ENCODE measurements around the gene GC. TPM values are rescaled to one million over a fixed set of nuclear protein-coding genes. Genes with fewer than 3 reads are reported as not detected.

Gene GC
- total and polyA plus RNA-seq, 10 of the 15 experiments (the other 5 are each of a cell fraction or from before 2014, with no cell fraction given), result 2.3 TPM; not detected in 9

DNA sequence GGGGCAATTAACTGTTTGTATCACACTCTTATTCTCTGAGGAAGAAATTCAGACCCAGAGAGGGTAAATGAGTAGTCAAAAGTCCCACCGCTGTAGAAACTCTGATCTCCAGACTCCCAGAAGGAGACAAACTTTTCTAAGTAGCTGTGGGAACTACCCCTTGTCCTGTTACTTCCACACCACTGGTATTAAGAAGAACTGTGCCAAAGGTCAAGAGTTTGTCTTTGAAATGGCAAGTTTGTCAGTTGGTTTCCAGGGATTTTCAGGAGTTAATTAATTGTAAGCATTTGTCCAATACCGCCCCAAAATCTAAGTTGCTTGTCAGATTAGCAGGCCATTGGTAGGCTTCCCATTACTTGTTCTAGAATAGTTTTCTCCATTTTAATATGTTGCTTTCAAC, 85.7 kb downstream of the GC start:
- Histone ChIP-seq H3K4me3 (no peak overlapping the region), H3K9me3 (replicated peaks; ENCODE audit: control insufficient read depth, insufficient read depth, low read length) (no peaks in the 10 kb centered on the region), H3K9ac (ENCODE audit: control insufficient read depth, insufficient read depth, low read length) (no peak overlapping the region), H4K20me1 (ENCODE audit: control insufficient read depth, insufficient read depth) (no peaks in the 10 kb centered on the region), H3K27ac (ENCODE audit: control insufficient read depth, insufficient read depth) (no peak overlapping the region), H3K4me1 (ENCODE audit: control insufficient read depth, insufficient read depth, low read length) (no peaks in the 10 kb centered on the region), H3K27me3 (replicated peaks in 1 of 2; ENCODE audit: control insufficient read depth in 2 of 2, insufficient read depth in 2 of 2, low read length in 1 of 2) (no peaks in the 10 kb centered on the region), H3K4me2 (ENCODE audit: control insufficient read depth, insufficient read depth) (no peak overlapping the region), H2AFZ (ENCODE audit: control insufficient read depth, low read depth, low read length) (no peak overlapping the region), H3K79me2 (ENCODE audit: control insufficient read depth, insufficient read depth, low read length) (no peaks in the 10 kb centered on the region), H3K36me3 (ENCODE audit: control insufficient read depth in 2 of 2, insufficient read depth in 2 of 2, low read length in 1 of 2) (no peaks in the 10 kb centered on the region)
- SMC1A ChIA-PET (ENCODE audit: uncharacterized antibody, unreplicated experiment), result no interaction called here
- DNase-seq (ENCODE audit: low read depth, low spot score) (no peak), FAIRE-seq (no peak), ATAC-seq (no peak)
- WGBS (ENCODE audit: insufficient coverage, insufficient replicate concordance, low lambda C conversion rate, missing lambda C conversion rate), result 25% methylated on average over 2 of the region's 2 CpGs
- RAD21 ChIA-PET (ENCODE audit: unreplicated experiment), result no interaction called here
- in situ Hi-C loops (cut with MboI) (no loop called here), intact Hi-C loops (cut with micrococcal nuclease; ENCODE audit: unreplicated experiment) (no loop called here)
- BruUV-seq (replicated peaks), result no TSS peak
- CTCF ChIA-PET, result no interaction called here
- POLR2A ChIA-PET, result interaction anchor here (0.5 kb wide), 1 partner anchor 703 kb away, joined by 5 read pairs; no protein-coding TSS in a partner anchor
- TF ChIP-seq BCL11A (IDR thresholded peaks at IDR 0.05; ENCODE audit: low read depth, low read length) (no peak), IRF3 (IDR thresholded peaks at IDR 0.05) (no peak), HSF1 (IDR thresholded peaks at IDR 0.05; ENCODE audit: low read depth, low read length) (no peak), NKRF (conservative IDR thresholded peaks at IDR 0.05) (no peak), NFIC (IDR thresholded peaks at IDR 0.05; ENCODE audit: low read depth, low read length) (no peak), PBX3 (IDR thresholded peaks at IDR 0.05; ENCODE audit: insufficient replicate concordance, low read depth, low read length) (no peak), FOXK2 (IDR thresholded peaks at IDR 0.05) (no peak), HCFC1 (IDR thresholded peaks at IDR 0.05; ENCODE audit: low read length) (no peak), KLF5 (IDR thresholded peaks at IDR 0.05; ENCODE audit: partially characterized antibody) (no peak), PML (IDR thresholded peaks at IDR 0.05; ENCODE audit: low read length) (no peak), MXI1 (IDR thresholded peaks at IDR 0.05; ENCODE audit: low read depth, low read length) (no peak), MEF2B (IDR thresholded peaks at IDR 0.05; ENCODE audit: partially characterized antibody, poor library complexity, severe bottlenecking) (no peak), RCOR1 (conservative IDR thresholded peaks at IDR 0.05; ENCODE audit: low read depth, low read length) (no peak)
- TF ChIP-seq, protein P1, sequence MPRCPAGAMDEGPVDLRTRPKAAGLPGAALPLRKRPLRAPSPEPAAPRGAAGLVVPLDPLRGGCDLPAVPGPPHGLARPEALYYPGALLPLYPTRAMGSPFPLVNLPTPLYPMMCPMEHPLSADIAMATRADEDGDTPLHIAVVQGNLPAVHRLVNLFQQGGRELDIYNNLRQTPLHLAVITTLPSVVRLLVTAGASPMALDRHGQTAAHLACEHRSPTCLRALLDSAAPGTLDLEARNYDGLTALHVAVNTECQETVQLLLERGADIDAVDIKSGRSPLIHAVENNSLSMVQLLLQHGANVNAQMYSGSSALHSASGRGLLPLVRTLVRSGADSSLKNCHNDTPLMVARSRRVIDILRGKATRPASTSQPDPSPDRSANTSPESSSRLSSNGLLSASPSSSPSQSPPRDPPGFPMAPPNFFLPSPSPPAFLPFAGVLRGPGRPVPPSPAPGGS (IDR thresholded peaks at IDR 0.05; ENCODE audit: borderline replicate concordance, insufficient read depth, low read depth, low read length, poor library complexity, severe bottlenecking), result no peak
- TF ChIP-seq, protein P2, sequence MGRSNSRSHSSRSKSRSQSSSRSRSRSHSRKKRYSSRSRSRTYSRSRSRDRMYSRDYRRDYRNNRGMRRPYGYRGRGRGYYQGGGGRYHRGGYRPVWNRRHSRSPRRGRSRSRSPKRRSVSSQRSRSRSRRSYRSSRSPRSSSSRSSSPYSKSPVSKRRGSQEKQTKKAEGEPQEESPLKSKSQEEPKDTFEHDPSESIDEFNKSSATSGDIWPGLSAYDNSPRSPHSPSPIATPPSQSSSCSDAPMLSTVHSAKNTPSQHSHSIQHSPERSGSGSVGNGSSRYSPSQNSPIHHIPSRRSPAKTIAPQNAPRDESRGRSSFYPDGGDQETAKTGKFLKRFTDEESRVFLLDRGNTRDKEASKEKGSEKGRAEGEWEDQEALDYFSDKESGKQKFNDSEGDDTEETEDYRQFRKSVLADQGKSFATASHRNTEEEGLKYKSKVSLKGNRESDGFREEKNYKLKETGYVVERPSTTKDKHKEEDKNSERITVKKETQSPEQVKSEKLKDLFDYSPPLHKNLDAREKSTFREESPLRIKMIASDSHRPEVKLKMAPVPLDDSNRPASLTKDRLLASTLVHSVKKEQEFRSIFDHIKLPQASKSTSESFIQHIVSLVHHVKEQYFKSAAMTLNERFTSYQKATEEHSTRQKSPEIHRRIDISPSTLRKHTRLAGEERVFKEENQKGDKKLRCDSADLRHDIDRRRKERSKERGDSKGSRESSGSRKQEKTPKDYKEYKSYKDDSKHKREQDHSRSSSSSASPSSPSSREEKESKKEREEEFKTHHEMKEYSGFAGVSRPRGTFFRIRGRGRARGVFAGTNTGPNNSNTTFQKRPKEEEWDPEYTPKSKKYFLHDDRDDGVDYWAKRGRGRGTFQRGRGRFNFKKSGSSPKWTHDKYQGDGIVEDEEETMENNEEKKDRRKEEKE (IDR thresholded peaks at IDR 0.05), result no peak

Data from GM12878 (cell line).